Lower lobe of right lung (tissue), 2 donors: ENCODE data around the gene AHI1. TPM values are rescaled to one million over a fixed set of nuclear protein-coding genes. Genes with fewer than 3 reads are reported as not detected.
A peak's percentile ranks its signal among the peaks of the same experiment; 100 is the strongest.

Experiments used
- ATAC-seq, 2 donors: fragments of 200-7000 bp; cut with Tn5 transposase; one replicate each; pipeline ENCODE4 v1.9.1; 2020 to 2022; ENCODE audit warnings: mild to moderate bottlenecking in 2 of 2, moderate library complexity in 2 of 2
- DNase-seq: peaks from one replicate; pipeline ENCODE4 v3.0.0-alpha.2; 2020
- H3K27ac ChIP-seq: fragments of 200-600 bp; one replicate; pipeline ENCODE4 v1.8.0; 2022
- H3K27me3 ChIP-seq: fragments of 200-600 bp; one replicate; pipeline ENCODE4 v1.8.0; 2022; ENCODE audit warnings: low read depth
- H3K36me3 ChIP-seq: fragments of 200-600 bp; one replicate; pipeline ENCODE4 v1.8.0; 2022; ENCODE audit warnings: mild to moderate bottlenecking
- H3K4me1 ChIP-seq: fragments of 200-600 bp; one replicate; pipeline ENCODE4 v1.8.0; 2022
- H3K4me3 ChIP-seq: fragments of 200-600 bp; one replicate; pipeline ENCODE4 v1.8.0; 2022; ENCODE audit warnings: mild to moderate bottlenecking
- H3K9me3 ChIP-seq: fragments of 200-600 bp; one replicate; pipeline ENCODE4 v1.8.0; 2022
- intact Hi-C: fragments of 100-400 bp; cut with DNase I; formaldehyde crosslinking; loops from one replicate; pipeline ENCODE4 v1.11.0; 2022
- total RNA-seq: library from RNA; stranded (reverse); fragmentation: NEBNext Ultra II Directional; extraction: Animal tissue kit (Norgen Biotek cat#: 25700); gene quantifications from one replicate; pipeline ENCODE4 v1.2.1, GENCODE V29; 2021
- TF ChIP-seq, protein P1 (sequence below): fragments of 200-600 bp; IDR thresholded peaks from one replicate; pipeline ENCODE4 v1.8.0; 2022; ENCODE audit warnings: antibody characterized with exemption, mild to moderate bottlenecking
- donor health status: DM: no; HTN: yes; CAD: no; lungs with severe emphysema.

Gene AHI1
- total RNA-seq, 1 donor from 2014 or later = 31.7 TPM

DNA sequence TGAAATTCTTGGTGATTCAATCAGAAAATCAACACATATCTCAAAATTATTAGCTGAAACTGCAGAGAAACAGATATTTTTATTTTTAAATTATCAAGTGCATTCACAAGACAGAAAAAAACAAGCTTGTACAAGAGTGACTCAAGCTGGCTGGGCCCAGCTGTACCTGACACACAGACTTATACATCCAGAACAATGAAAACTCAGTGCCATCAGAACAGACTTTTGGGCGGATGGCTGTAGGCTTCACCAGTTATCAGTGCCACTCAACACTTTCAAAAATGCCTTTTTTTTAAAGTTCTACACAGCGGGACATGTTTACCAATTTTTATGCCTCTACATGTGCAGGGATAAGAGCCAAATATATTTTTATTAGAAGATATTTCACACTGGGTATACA is 213.6 kb downstream of the AHI1 start:
- ATAC-seq = no peak
- peaks cover 5% of the 10 kb centered on the region for H3K4me1 ChIP-seq
- no peaks in the 10 kb centered on the region for H3K27me3 ChIP-seq
- no peak overlapping the region for H3K4me3 ChIP-seq
- no peaks in the 10 kb centered on the region for H3K9me3 ChIP-seq
- H3K36me3 ChIP-seq = no peaks in the 10 kb centered on the region
- intact Hi-C loops = no loop called here
- TF ChIP-seq, protein P1, sequence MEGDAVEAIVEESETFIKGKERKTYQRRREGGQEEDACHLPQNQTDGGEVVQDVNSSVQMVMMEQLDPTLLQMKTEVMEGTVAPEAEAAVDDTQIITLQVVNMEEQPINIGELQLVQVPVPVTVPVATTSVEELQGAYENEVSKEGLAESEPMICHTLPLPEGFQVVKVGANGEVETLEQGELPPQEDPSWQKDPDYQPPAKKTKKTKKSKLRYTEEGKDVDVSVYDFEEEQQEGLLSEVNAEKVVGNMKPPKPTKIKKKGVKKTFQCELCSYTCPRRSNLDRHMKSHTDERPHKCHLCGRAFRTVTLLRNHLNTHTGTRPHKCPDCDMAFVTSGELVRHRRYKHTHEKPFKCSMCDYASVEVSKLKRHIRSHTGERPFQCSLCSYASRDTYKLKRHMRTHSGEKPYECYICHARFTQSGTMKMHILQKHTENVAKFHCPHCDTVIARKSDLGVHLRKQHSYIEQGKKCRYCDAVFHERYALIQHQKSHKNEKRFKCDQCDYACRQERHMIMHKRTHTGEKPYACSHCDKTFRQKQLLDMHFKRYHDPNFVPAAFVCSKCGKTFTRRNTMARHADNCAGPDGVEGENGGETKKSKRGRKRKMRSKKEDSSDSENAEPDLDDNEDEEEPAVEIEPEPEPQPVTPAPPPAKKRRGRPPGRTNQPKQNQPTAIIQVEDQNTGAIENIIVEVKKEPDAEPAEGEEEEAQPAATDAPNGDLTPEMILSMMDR = no peak
- H3K27ac ChIP-seq = no peak overlapping the region
- no peak for DNase-seq

- H3K27ac ChIP-seq = no peak overlapping the region
- no peaks in the 10 kb centered on the region for H3K36me3 ChIP-seq
- no peak overlapping the region for H3K4me3 ChIP-seq
- DNase-seq (no peak), ATAC-seq (no peak)
- peaks cover 5% of the 10 kb centered on the region for H3K4me1 ChIP-seq
- no peaks in the 10 kb centered on the region for H3K9me3 ChIP-seq
- TF ChIP-seq, protein P1 = no peak
- H3K27me3 ChIP-seq = no peaks in the 10 kb centered on the region
- intact Hi-C loops = no loop called here
Observed at GRCh38 chr6:135282395-135282794, 215.1 kb downstream of the AHI1 start.

GRCh38 chr6:135281964-135282363 is 215.6 kb downstream of the AHI1 start:
- Histone ChIP-seq H3K36me3 (no peaks in the 10 kb centered on the region), H3K4me3 (no peak overlapping the region), H3K4me1 (peaks cover 5% of the 10 kb centered on the region), H3K27me3 (no peaks in the 10 kb centered on the region), H3K27ac (no peak overlapping the region), H3K9me3 (no peaks in the 10 kb centered on the region)
- ATAC-seq (no peak), DNase-seq (no peak)
- intact Hi-C loops = no loop called here
- TF ChIP-seq, protein P1 = no peak

DNA sequence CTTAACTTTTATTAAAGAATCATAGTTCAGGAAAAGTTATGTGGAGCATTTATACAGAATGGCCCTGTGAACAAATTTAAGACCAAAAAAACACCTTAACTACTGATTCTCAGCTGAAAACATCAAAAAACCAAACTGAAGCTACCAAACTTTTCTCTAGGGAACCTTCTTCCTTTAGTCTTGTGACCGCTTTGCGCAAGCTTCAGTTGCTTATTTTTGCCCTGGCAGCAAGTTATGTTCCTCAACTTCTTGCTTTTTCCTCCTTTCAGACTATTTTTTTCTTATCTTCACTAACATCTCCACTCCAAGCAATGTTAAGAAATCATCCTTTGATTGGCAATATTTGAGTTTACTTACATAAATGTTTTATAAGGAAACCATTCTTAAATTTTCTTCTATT is 216.3 kb downstream of the AHI1 start:
- peaks cover 5% of the 10 kb centered on the region for H3K4me1 ChIP-seq
- no peak overlapping the region for H3K27ac ChIP-seq
- intact Hi-C loops = no loop called here
- no peaks in the 10 kb centered on the region for H3K9me3 ChIP-seq
- TF ChIP-seq, protein P1 = no peak
- ATAC-seq = no peak
- H3K36me3 ChIP-seq = no peaks in the 10 kb centered on the region
- H3K4me3 ChIP-seq = no peak overlapping the region
- H3K27me3 ChIP-seq = no peaks in the 10 kb centered on the region
- no peak for DNase-seq

GRCh38 chr6:135280375-135281136 is 217.0 kb downstream of the AHI1 start:
- DNase-seq (no peak), ATAC-seq (peak; percentile 21 to 29)
- no peak overlapping the region for H3K4me3 ChIP-seq
- TF ChIP-seq, protein P1 = no peak
- intact Hi-C loops = no loop called here
- H3K9me3 ChIP-seq = no peaks in the 10 kb centered on the region
- no peaks in the 10 kb centered on the region for H3K27me3 ChIP-seq
- no peak overlapping the region for H3K27ac ChIP-seq
- no peaks in the 10 kb centered on the region for H3K36me3 ChIP-seq
- H3K4me1 ChIP-seq = peaks cover 5% of the 10 kb centered on the region
